Endodermal cell (in vitro differentiated cells): Measurements from ENCODE around the gene KCNMA1. TPM values are rescaled to one million over a fixed set of nuclear protein-coding genes. Genes with fewer than 3 reads are reported as not detected.

Experiments
- DNase-seq: peaks from one replicate; pipeline ENCODE4 v3.0.0-alpha.2; 2017
- H3K27ac ChIP-seq: 2 replicates; pipeline ENCODE4 v1.5.1; 2013; ENCODE audit warnings: mild to moderate bottlenecking, low read depth, low read length, moderate library complexity
- H3K27me3 ChIP-seq: 2 replicates; pipeline ENCODE4 v1.6.1; 2013; ENCODE audit warnings: mild to moderate bottlenecking, low read length, moderate library complexity; ENCODE audit not compliant: insufficient read depth, control insufficient read depth, poor library complexity, severe bottlenecking
- H3K36me3 ChIP-seq: 2 replicates; pipeline ENCODE4 v1.7.0; 2013; ENCODE audit warnings: mild to moderate bottlenecking, low read length, moderate library complexity; ENCODE audit not compliant: control insufficient read depth, insufficient read depth
- H3K4me1 ChIP-seq: one replicate; pipeline ENCODE4 v1.7.0; 2013; ENCODE audit warnings: low read length; ENCODE audit not compliant: control insufficient read depth, insufficient read depth
- H3K4me3 ChIP-seq: 2 replicates; pipeline ENCODE4 v1.5.1; 2013; ENCODE audit warnings: mild to moderate bottlenecking, low read length, moderate library complexity
- H3K9ac ChIP-seq: 2 replicates; pipeline ENCODE4 v1.6.1; 2013; ENCODE audit warnings: mild to moderate bottlenecking, low read length, moderate library complexity; ENCODE audit not compliant: poor library complexity, severe bottlenecking; ENCODE audit errors: extremely low read depth
- H3K9me3 ChIP-seq: 2 replicates; pipeline ENCODE4 v1.6.1; 2013; ENCODE audit warnings: mild to moderate bottlenecking, low read length, moderate library complexity; ENCODE audit not compliant: control insufficient read depth
- H3K27ac Mint-ChIP-seq: 2 replicates; pipeline ENCODE4 v1.8.0; 2020; ENCODE audit warnings: mixed read lengths
- H3K27me3 Mint-ChIP-seq: 2 replicates; pipeline ENCODE4 v1.8.0; 2021; ENCODE audit warnings: mild to moderate bottlenecking, mixed read lengths; ENCODE audit not compliant: insufficient read depth
- H3K36me3 Mint-ChIP-seq: 2 replicates; pipeline ENCODE4 v1.8.0; 2020; ENCODE audit warnings: low read depth, mixed read lengths
- H3K4me1 Mint-ChIP-seq: 2 replicates; pipeline ENCODE4 v1.8.0; 2020; ENCODE audit warnings: mixed read lengths
- H3K4me3 Mint-ChIP-seq: 2 replicates; pipeline ENCODE4 v1.8.0; 2020; ENCODE audit warnings: mild to moderate bottlenecking, moderate library complexity, mixed read lengths
- H3K9me3 Mint-ChIP-seq: 2 replicates; pipeline ENCODE4 v1.8.0; 2020; ENCODE audit warnings: mild to moderate bottlenecking, mixed read lengths
- WGBS, 2 experiments: methylation state at CpG; one replicate each; pipeline versions ENCODE4 v1.1.5 to v1.1.7; 2013; ENCODE audit warnings: missing lambda C conversion rate in 2 of 2, mixed read lengths in 1 of 2; ENCODE audit not compliant: insufficient coverage in 1 of 2, insufficient read length in 1 of 2; 5-methylcytosine and 5-hydroxymethylcytosine counted together
- total RNA-seq, 2 donors: library from RNA; stranded (reverse); fragmentation: NEBNext Ultra II Directional in 1 of 2; extraction: Animal tissue kit (Norgen Biotek cat#: 25700) in 1 of 2; gene quantifications; 2 replicates in 1 of 2; 3 replicates in 1 of 2; pipeline ENCODE4 v1.2.1, GENCODE V29; 2021
- TF ChIP-seq, protein P1 (sequence below): fragments of 200-600 bp; sonication (generic); conservative IDR thresholded peaks from 2 replicates; pipeline ENCODE4 v1.5.0; 2021; ENCODE audit warnings: antibody characterized with exemption, mild to moderate bottlenecking

Gene KCNMA1
- total RNA-seq, 2 donors from 2014 or later: 0.55 to 1.3 TPM

GRCh38 chr10:77164616-77165311, 472.8 kb downstream of the KCNMA1 start:
- no peaks in the 10 kb centered on the region for H3K9me3 Mint-ChIP-seq
- 79 to 88% methylated on average over 2 to 5 of the region's 5 CpGs for WGBS, 2 experiments
- DNase-seq: no peak
- H3K4me3 ChIP-seq: no peak overlapping the region
- no peak overlapping the region for H3K9ac ChIP-seq
- H3K27ac Mint-ChIP-seq: no peak overlapping the region
- no peaks in the 10 kb centered on the region for H3K27me3 ChIP-seq
- H3K36me3 ChIP-seq: no peaks in the 10 kb centered on the region
- H3K27ac ChIP-seq: no peak overlapping the region
- H3K27me3 Mint-ChIP-seq: peaks cover 5% of the 10 kb centered on the region
- H3K4me3 Mint-ChIP-seq: no peak overlapping the region
- no peaks in the 10 kb centered on the region for H3K4me1 ChIP-seq
- no peaks in the 10 kb centered on the region for H3K36me3 Mint-ChIP-seq
- H3K9me3 ChIP-seq: no peaks in the 10 kb centered on the region
- no peaks in the 10 kb centered on the region for H3K4me1 Mint-ChIP-seq
- TF ChIP-seq, protein P1, sequence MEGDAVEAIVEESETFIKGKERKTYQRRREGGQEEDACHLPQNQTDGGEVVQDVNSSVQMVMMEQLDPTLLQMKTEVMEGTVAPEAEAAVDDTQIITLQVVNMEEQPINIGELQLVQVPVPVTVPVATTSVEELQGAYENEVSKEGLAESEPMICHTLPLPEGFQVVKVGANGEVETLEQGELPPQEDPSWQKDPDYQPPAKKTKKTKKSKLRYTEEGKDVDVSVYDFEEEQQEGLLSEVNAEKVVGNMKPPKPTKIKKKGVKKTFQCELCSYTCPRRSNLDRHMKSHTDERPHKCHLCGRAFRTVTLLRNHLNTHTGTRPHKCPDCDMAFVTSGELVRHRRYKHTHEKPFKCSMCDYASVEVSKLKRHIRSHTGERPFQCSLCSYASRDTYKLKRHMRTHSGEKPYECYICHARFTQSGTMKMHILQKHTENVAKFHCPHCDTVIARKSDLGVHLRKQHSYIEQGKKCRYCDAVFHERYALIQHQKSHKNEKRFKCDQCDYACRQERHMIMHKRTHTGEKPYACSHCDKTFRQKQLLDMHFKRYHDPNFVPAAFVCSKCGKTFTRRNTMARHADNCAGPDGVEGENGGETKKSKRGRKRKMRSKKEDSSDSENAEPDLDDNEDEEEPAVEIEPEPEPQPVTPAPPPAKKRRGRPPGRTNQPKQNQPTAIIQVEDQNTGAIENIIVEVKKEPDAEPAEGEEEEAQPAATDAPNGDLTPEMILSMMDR: no peak

GRCh38 chr10:77163670-77164348, 473.8 kb downstream of the KCNMA1 start:
- H3K36me3 Mint-ChIP-seq: no peaks in the 10 kb centered on the region
- Histone ChIP-seq H3K27me3 (no peaks in the 10 kb centered on the region), H3K4me3 (no peak overlapping the region), H3K36me3 (no peaks in the 10 kb centered on the region), H3K9me3 (no peaks in the 10 kb centered on the region), H3K4me1 (no peaks in the 10 kb centered on the region), H3K27ac (no peak overlapping the region), H3K9ac (no peak overlapping the region)
- no peak for DNase-seq
- TF ChIP-seq, protein P1: no peak
- WGBS, 2 experiments: 86% methylated on average over 4 of the region's 4 CpGs; no CpG with 5 or more reads in 1 of the 2 experiments
- no peaks in the 10 kb centered on the region for H3K9me3 Mint-ChIP-seq
- no peak overlapping the region for H3K4me3 Mint-ChIP-seq
- H3K4me1 Mint-ChIP-seq: no peaks in the 10 kb centered on the region
- no peak overlapping the region for H3K27ac Mint-ChIP-seq
- peaks cover 5% of the 10 kb centered on the region for H3K27me3 Mint-ChIP-seq

- H3K27me3 Mint-ChIP-seq: peaks cover 7% of the 10 kb centered on the region
- no peak overlapping the region for H3K4me3 ChIP-seq
- no peak overlapping the region for H3K27ac ChIP-seq
- H3K4me3 Mint-ChIP-seq: no peak overlapping the region
- H3K4me1 ChIP-seq: no peaks in the 10 kb centered on the region
- H3K36me3 ChIP-seq: no peaks in the 10 kb centered on the region
- no peaks in the 10 kb centered on the region for H3K36me3 Mint-ChIP-seq
- no peak overlapping the region for H3K9ac ChIP-seq
- no peak for DNase-seq
- WGBS, 2 experiments: 96 to 100% methylated on average over 1 to 4 of the region's 4 CpGs
- H3K4me1 Mint-ChIP-seq: no peaks in the 10 kb centered on the region
- TF ChIP-seq, protein P1: no peak
- no peaks in the 10 kb centered on the region for H3K9me3 ChIP-seq
- H3K9me3 Mint-ChIP-seq: no peaks in the 10 kb centered on the region
- H3K27ac Mint-ChIP-seq: no peak overlapping the region
- no peaks in the 10 kb centered on the region for H3K27me3 ChIP-seq
Observed at GRCh38 chr10:77162697-77163096, 474.9 kb downstream of the KCNMA1 start.
